Type B pancreatic cell (in vitro differentiated cells): ENCODE measurements around the gene MARCHF7. TPM values are rescaled to one million over a fixed set of nuclear protein-coding genes. Genes with fewer than 3 reads are reported as not detected.
"Not testable (repeated sequence)": the region's sequence is repeated elsewhere in the genome, so short reads cannot be mapped to it uniquely, and the experiment has no call there.

Experiments
- DNase-seq: peaks from one replicate; pipeline ENCODE4 v3.0.0; 2021; ENCODE audit warnings: mixed read lengths; ENCODE audit not compliant: unreplicated experiment; ENCODE audit errors: extremely low spot score
- H3K27ac Mint-ChIP-seq: 2 replicates; pipeline ENCODE4 v1.8.0; 2021; ENCODE audit warnings: mild to moderate bottlenecking, mixed read lengths
- H3K27me3 Mint-ChIP-seq: 2 replicates; pipeline ENCODE4 v1.8.0; 2021; ENCODE audit warnings: mixed read lengths
- H3K36me3 Mint-ChIP-seq: 2 replicates; pipeline ENCODE4 v1.8.0; 2021; ENCODE audit warnings: mixed read lengths
- H3K4me1 Mint-ChIP-seq: one replicate; pipeline ENCODE4 v1.8.0; 2021; ENCODE audit warnings: mixed read lengths; ENCODE audit not compliant: unreplicated experiment
- H3K4me3 Mint-ChIP-seq: 2 replicates; pipeline ENCODE4 v1.8.0; 2021; ENCODE audit warnings: mild to moderate bottlenecking, mixed read lengths
- H3K9me3 Mint-ChIP-seq: 2 replicates; pipeline ENCODE4 v1.8.0; 2021; ENCODE audit warnings: mixed read lengths
- CTCF ChIP-seq: fragments of 200-600 bp; sonication (generic); conservative IDR thresholded peaks from 2 replicates; pipeline ENCODE4 v1.5.0; 2021; ENCODE audit warnings: antibody characterized with exemption, mild to moderate bottlenecking
- total RNA-seq: library from RNA; stranded (reverse); gene quantifications from 2 replicates; pipeline ENCODE4 v1.2.1, GENCODE V29; 2021; ENCODE audit warnings: low replicate concordance

MARCHF7 gene
- total RNA-seq, 1 donor from 2014 or later: 96.1 TPM

- DNase-seq: no peak
- no peaks in the 10 kb centered on the region for H3K27me3 Mint-ChIP-seq
- H3K36me3 Mint-ChIP-seq: peaks cover 29% of the 10 kb centered on the region
- H3K4me1 Mint-ChIP-seq: peaks cover 37% of the 10 kb centered on the region
- peaks cover 5% of the 10 kb centered on the region for H3K9me3 Mint-ChIP-seq
- no peak for TF ChIP-seq CTCF
- peak overlapping the region; percentile 91 for H3K27ac Mint-ChIP-seq
- peak overlapping the region; percentile 99 for H3K4me3 Mint-ChIP-seq
These were observed 2.1 kb downstream of the MARCHF7 start for GRCh38 chr2:159714247-159714930.

DNA sequence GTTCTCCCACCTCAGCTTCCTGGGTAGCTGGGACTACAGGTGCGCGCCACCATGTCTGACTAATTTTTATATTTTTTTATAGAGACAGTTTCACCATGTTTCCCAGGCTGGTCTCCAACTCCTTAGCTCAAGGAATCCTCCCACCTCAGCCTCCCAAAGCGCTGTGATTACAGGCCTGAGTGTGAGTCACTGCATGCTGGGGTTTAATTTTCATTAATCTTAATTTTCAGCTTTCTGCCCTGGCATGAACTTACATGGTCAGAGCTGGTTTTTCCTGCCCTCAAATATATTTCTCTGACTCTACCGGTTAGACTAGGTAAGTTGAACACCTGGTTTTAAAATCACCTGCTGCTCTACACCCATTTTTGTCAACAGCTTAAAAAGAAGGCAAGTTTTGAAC is 3.1 kb downstream of the MARCHF7 start:
- Mint-ChIP-seq H3K4me3 (peak overlapping the region; percentile 81), H3K9me3 (peaks cover 5% of the 10 kb centered on the region), H3K36me3 (peaks cover 40% of the 10 kb centered on the region), H3K27ac (peak overlapping the region; percentile 91), H3K27me3 (no peaks in the 10 kb centered on the region), H3K4me1 (peaks cover 39% of the 10 kb centered on the region)
- DNase-seq: no peak
- no peak for TF ChIP-seq CTCF

GRCh38 chr2:159716409-159716808 is 4.1 kb downstream of the MARCHF7 start:
- H3K9me3 Mint-ChIP-seq, H3K27me3 Mint-ChIP-seq, DNase-seq: not testable (repeated sequence)
- Mint-ChIP-seq H3K4me1 (peaks cover 36% of the 10 kb centered on the region), H3K36me3 (peaks cover 40% of the 10 kb centered on the region), H3K27ac (peak overlapping the region; percentile 91), H3K4me3 (peak overlapping the region; percentile 81)

- TF ChIP-seq CTCF: no peak
- peaks cover 33% of the 10 kb centered on the region for H3K4me1 Mint-ChIP-seq
- DNase-seq: no peak
- H3K9me3 Mint-ChIP-seq: peaks cover 5% of the 10 kb centered on the region
- H3K27me3 Mint-ChIP-seq: no peaks in the 10 kb centered on the region
- peaks cover 44% of the 10 kb centered on the region for H3K36me3 Mint-ChIP-seq
- peak overlapping the region; percentile 91 for H3K27ac Mint-ChIP-seq
- H3K4me3 Mint-ChIP-seq: peak overlapping the region; percentile 63
These were observed 4.6 kb downstream of the MARCHF7 start for GRCh38 chr2:159716857-159717256.

GRCh38 chr2:159720676-159721075 is 8.4 kb downstream of the MARCHF7 start:
- H3K4me3 Mint-ChIP-seq: no peak overlapping the region
- peaks cover 65% of the 10 kb centered on the region for H3K36me3 Mint-ChIP-seq
- peaks cover 16% of the 10 kb centered on the region for H3K4me1 Mint-ChIP-seq
- H3K9me3 Mint-ChIP-seq: peaks cover 7% of the 10 kb centered on the region
- no peak for DNase-seq
- no peak overlapping the region for H3K27ac Mint-ChIP-seq
- no peaks in the 10 kb centered on the region for H3K27me3 Mint-ChIP-seq
- no peak for TF ChIP-seq CTCF

- peaks cover 8% of the 10 kb centered on the region for H3K4me1 Mint-ChIP-seq
- H3K27me3 Mint-ChIP-seq: no peaks in the 10 kb centered on the region
- no peak overlapping the region for H3K27ac Mint-ChIP-seq
- peaks cover 68% of the 10 kb centered on the region for H3K36me3 Mint-ChIP-seq
- TF ChIP-seq CTCF: no peak
- H3K9me3 Mint-ChIP-seq: peaks cover 6% of the 10 kb centered on the region
- no peak overlapping the region for H3K4me3 Mint-ChIP-seq
- no peak for DNase-seq
These were observed 10.3 kb downstream of the MARCHF7 start for GRCh38 chr2:159722580-159722979.

- not testable (repeated sequence) for H3K4me3 Mint-ChIP-seq, H3K9me3 Mint-ChIP-seq, DNase-seq, H3K27me3 Mint-ChIP-seq, H3K4me1 Mint-ChIP-seq, H3K27ac Mint-ChIP-seq
- H3K36me3 Mint-ChIP-seq: peaks cover 64% of the 10 kb centered on the region
These were observed 12.7 kb downstream of the MARCHF7 start for GRCh38 chr2:159724795-159725572.
